Subcutaneous adipose tissue (tissue), 4 donors: ENCODE data around the gene SP8. TPM values are rescaled to one million over a fixed set of nuclear protein-coding genes. Genes with fewer than 3 reads are reported as not detected.

Experiments used
- total RNA-seq, 4 donors: library from RNA; depleted of rRNA; stranded (reverse); fragments of >200 nt; gene quantifications; one replicate each; pipeline ENCODE4 v1.1.0, GENCODE V29; 2016
- TF ChIP-seq, protein P1 (sequence below): fragments of 450-650 bp; IDR thresholded peaks from one replicate; pipeline ENCODE4 v1.5.1; 2016; ENCODE audit warnings: low read depth, mild to moderate bottlenecking, control low read depth, antibody characterized with exemption, moderate library complexity

The SP8 gene
- total RNA-seq, 4 donors from 2014 or later: not detected

DNA sequence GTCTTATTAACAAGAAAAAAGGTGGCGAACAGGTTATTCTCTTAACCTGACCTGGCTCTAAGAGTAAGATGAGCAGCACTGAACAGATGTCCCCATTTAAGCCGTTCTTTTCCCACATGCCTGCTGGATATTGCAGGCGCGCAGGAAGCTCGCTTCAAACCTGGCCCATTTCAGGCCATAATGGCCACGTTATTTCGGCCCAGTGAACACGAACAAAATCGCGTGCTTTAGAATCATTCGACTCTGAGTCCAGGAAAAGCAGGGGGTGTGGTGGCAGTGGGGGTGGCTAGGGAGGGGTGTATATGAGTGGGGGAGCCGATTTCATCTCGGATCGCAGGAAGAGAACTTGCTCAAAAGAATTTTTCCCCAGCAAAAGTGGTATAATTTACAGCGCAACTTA, 6.6 kb upstream of the SP8 start:
- TF ChIP-seq, protein P1, sequence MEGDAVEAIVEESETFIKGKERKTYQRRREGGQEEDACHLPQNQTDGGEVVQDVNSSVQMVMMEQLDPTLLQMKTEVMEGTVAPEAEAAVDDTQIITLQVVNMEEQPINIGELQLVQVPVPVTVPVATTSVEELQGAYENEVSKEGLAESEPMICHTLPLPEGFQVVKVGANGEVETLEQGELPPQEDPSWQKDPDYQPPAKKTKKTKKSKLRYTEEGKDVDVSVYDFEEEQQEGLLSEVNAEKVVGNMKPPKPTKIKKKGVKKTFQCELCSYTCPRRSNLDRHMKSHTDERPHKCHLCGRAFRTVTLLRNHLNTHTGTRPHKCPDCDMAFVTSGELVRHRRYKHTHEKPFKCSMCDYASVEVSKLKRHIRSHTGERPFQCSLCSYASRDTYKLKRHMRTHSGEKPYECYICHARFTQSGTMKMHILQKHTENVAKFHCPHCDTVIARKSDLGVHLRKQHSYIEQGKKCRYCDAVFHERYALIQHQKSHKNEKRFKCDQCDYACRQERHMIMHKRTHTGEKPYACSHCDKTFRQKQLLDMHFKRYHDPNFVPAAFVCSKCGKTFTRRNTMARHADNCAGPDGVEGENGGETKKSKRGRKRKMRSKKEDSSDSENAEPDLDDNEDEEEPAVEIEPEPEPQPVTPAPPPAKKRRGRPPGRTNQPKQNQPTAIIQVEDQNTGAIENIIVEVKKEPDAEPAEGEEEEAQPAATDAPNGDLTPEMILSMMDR: no peak

DNA sequence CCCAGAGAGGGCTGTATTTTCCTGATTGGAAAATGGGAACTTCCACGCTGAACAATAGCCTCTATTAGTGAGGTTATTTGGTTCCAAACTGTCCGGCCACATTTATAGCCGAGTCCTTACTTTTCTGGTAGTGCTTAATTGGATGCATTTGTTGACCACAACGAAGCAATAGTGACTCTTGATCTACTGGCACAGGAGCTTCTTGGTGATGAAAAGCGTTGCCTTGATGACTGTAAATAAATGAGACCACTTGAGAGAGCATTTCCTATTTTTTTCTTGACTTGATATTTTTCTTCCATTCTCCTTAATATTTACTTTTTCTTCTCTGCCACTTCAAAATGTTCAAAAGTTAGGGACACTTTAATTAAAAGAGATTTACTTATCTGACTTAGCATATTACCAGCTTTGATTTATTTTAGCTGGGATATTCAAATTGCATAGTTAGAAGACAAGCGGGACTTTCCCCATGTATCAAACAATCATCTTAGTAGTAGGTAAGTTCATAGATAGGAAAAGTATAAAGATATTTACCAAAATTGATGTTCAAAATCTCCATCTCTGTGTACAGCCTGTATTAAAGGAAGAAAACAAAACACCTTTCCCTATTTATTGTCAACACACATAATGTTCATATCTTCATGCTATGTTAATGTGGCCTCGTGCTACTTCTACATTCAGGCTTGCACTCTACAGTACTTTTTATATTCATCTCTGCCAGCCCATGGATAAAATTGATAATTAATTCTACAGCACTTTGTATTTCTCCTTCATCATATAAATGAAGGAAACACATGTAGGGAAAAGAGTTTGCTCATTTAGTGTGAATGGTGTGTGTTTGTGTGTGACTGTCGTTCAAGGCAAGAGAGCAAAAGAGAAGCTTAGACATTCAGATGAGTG, 5.1 kb upstream of the SP8 start:
- TF ChIP-seq, protein P1: no peak

DNA sequence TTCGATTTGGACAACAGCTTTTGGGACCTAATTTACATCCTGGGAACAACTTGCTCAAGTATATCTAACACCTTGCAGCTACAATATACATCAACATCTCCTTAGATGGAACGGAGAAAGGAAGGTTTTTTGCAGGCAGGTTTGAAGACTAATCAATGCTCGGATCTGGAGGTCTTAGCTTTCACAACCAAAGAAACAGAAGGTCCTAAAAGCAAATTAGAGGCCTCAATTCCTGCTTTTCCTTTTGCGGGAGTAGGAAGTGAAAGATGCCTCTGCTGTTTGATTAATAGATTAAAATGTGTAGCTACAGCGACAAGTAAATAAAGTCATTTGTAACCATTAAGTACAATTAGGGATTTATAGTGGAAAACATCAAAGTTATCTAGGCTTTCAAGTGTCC, 3.7 kb upstream of the SP8 start:
- TF ChIP-seq, protein P1: no peak

DNA sequence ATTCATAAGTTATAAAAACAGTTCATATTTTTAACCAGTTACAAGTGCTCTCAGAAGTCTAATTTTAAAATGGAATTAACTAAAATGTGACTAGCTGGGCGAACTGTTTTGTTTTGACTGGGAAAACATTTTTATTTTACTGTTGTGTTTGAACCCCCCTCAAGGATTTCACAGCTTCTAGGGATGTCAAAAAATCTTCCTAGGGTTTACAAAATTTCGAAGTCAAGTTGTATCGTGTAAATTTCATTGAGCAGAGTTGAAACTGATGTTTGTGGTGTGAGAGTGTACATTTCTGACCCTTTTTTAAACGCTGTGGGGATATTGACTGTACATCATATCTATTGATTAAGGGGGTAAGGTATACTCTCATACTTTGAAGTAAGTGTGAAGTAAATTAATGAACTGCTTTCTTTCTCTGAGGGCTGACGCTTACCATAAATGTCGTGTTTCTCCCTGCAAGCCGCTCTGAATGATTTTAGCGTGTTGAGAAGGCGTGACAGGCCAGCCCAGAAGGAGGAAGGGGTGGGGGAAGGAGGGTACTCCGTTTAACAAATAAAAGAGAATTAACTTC, 1.8 kb upstream of the SP8 start:
- TF ChIP-seq, protein P1: no peak

DNA sequence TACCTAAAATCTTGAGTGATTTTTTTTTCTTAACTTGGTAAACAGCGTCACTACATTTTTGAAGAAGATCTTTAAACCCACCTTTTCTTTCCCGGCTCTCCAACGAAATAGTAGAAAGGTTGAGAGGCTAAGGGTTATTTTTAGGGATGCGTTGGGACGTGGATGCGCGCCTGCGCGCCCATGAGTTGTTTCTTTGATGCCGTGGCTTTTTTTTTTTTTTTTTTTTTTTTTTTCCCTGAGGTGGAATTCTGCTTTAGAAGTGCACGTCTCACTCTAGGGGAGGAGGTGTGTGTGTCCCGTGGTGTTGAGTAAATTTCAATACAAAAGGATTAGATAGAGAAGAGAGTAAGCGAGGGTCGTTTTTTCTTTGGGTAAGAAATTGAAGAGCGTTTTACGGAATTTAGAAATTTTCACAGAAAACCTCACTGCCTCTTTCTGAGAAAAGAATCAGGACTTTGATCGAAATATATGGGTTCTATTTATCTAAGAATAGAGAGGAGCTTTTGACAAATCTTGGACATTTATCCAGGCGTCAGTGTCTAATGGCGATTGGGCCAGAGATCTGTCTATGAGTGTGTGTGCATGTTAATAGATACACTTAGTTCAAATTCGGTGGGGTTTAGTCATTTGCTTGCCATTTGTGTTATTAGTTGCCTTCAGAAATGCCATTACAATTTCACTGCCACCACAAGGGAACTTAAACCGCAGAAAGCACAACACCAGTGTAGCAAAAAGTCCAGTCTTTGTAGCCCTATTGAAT, 1.2 kb upstream of the SP8 start:
- TF ChIP-seq, protein P1: no peak

DNA sequence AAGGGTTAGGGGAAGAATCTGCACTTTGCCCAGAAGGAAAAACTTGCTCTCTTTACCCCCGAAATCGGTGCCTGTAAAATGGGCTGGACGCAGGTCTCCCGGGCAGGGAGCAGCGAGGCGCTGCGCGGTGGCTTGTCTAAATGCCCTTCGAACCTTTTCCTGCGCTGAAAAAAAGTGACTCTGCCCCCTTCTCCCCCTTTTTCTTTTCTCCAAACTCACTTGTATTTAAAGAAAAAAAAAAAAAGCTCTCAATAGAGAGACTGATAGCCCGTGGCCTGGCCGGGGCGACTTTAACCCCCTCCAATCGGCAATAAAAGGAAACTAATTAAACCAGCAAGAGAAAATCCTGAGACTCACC, 286 bp downstream of the SP8 start:
- TF ChIP-seq, protein P1: no peak

DNA sequence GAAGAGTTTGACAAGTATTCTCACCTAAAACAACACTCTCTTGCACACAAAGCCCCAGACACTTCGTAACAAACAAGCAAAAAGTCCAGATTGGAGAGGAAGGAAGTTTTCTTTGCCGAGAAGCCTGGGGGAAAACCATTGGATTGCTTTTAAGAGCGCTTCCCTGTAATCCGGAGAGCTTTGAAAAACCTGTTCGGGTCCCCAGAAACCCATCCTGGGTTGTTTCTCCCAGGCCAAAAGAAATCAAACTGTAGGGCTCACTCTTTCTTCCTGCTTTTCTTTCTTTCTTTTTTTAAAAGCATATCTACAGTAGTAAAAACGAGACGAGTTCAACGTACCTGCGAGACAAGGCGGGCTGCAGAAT, 655 bp downstream of the SP8 start:
- TF ChIP-seq, protein P1: no peak
